H9 (cell line): ENCODE measurements around the gene STK38L. TPM values are rescaled to one million over a fixed set of nuclear protein-coding genes. Genes with fewer than 3 reads are reported as not detected.

ENCODE experiments used
- DNase-seq: peaks from one replicate; pipeline ENCODE4 v3.0.0-alpha.2; 2017
- H2AFZ ChIP-seq: one replicate; pipeline ENCODE4 v1.6.1; 2013; ENCODE audit warnings: mild to moderate bottlenecking, low read length, control low read depth, moderate library complexity
- H2AK5ac ChIP-seq: 2 replicates; pipeline ENCODE4 v1.6.1; 2013; ENCODE audit warnings: low read length, control low read depth, mixed read lengths; ENCODE audit not compliant: insufficient read length
- H2BK120ac ChIP-seq: one replicate; pipeline ENCODE4 v1.6.1; 2013; ENCODE audit warnings: low read depth, mild to moderate bottlenecking, low read length, control low read depth, inconsistent platforms; ENCODE audit not compliant: poor library complexity, severe bottlenecking
- H2BK12ac ChIP-seq: 2 replicates; pipeline ENCODE4 v1.6.1; 2013; ENCODE audit warnings: low read length, control low read depth, mixed read lengths, low read depth; ENCODE audit not compliant: insufficient read length
- H2BK15ac ChIP-seq: 2 replicates; pipeline ENCODE4 v1.6.1; 2013; ENCODE audit warnings: low read depth, low read length, control low read depth
- H2BK20ac ChIP-seq: one replicate; pipeline ENCODE4 v1.6.1; 2013; ENCODE audit warnings: low read depth, mild to moderate bottlenecking, low read length, control low read depth, inconsistent platforms; ENCODE audit not compliant: poor library complexity, severe bottlenecking
- H2BK5ac ChIP-seq: 2 replicates; pipeline ENCODE4 v1.6.1; 2013; ENCODE audit warnings: low read length, control low read depth, mixed read lengths; ENCODE audit not compliant: insufficient read length
- H3K14ac ChIP-seq: 2 replicates; pipeline ENCODE4 v1.6.1; 2013; ENCODE audit warnings: low read length, control low read depth; ENCODE audit not compliant: insufficient read depth
- H3K18ac ChIP-seq: 2 replicates; pipeline ENCODE4 v1.6.1; 2013; ENCODE audit warnings: low read depth, mild to moderate bottlenecking, mixed read lengths, low read length, control low read depth; ENCODE audit not compliant: insufficient read length
- H3K23ac ChIP-seq: 2 replicates; pipeline ENCODE4 v1.6.1; 2013; ENCODE audit warnings: low read length, control low read depth, mixed read lengths, low read depth; ENCODE audit not compliant: insufficient read length
- H3K23me2 ChIP-seq: 2 replicates; pipeline ENCODE4 v1.6.1; 2013; ENCODE audit warnings: low read depth, mild to moderate bottlenecking, mixed read lengths, low read length, control low read depth; ENCODE audit not compliant: insufficient read length, poor library complexity, severe bottlenecking
- H3K27ac ChIP-seq: 2 replicates; pipeline ENCODE4 v1.5.1; 2013; ENCODE audit warnings: low read length, control low read depth, mixed read lengths, low read depth; ENCODE audit not compliant: insufficient read length
- H3K27me3 ChIP-seq: 2 replicates; pipeline ENCODE4 v1.6.1; 2013; ENCODE audit warnings: low read length, control low read depth, inconsistent platforms; ENCODE audit not compliant: insufficient read depth
- H3K4ac ChIP-seq: 2 replicates; pipeline ENCODE4 v1.6.1; 2013; ENCODE audit warnings: low read depth, mild to moderate bottlenecking, control low read depth, inconsistent platforms, low read length, moderate library complexity
- H3K4me1 ChIP-seq: 2 replicates; pipeline ENCODE4 v1.6.1; 2013; ENCODE audit warnings: low read length, control low read depth, inconsistent platforms; ENCODE audit not compliant: insufficient read depth
- H3K4me2 ChIP-seq: 2 replicates; pipeline ENCODE4 v1.6.1; 2013; ENCODE audit warnings: low read length, control low read depth, mixed read lengths; ENCODE audit not compliant: insufficient read length, insufficient read depth
- H3K56ac ChIP-seq: 2 replicates; pipeline ENCODE4 v1.6.1; 2013; ENCODE audit warnings: low read depth, mild to moderate bottlenecking, mixed read lengths, low read length, control low read depth; ENCODE audit not compliant: insufficient read length
- H3K79me1 ChIP-seq: 2 replicates; pipeline ENCODE4 v1.6.1; 2013; ENCODE audit warnings: low read depth, mild to moderate bottlenecking, moderate library complexity, low read length, control low read depth, inconsistent platforms; ENCODE audit not compliant: insufficient read depth, poor library complexity, severe bottlenecking
- H3K79me2 ChIP-seq: 2 replicates; pipeline ENCODE4 v1.6.1; 2013; ENCODE audit warnings: low read length, control low read depth, inconsistent platforms; ENCODE audit not compliant: insufficient read depth
- H3K9ac ChIP-seq: 2 replicates; pipeline ENCODE4 v1.6.1; 2013; ENCODE audit warnings: low read length, control low read depth, mixed read lengths; ENCODE audit not compliant: insufficient read length; ENCODE audit errors: extremely low read depth
- H3K9me3 ChIP-seq: one replicate; pipeline ENCODE4 v1.6.1; 2013; ENCODE audit warnings: low read depth, low read length, inconsistent platforms; ENCODE audit not compliant: control insufficient read depth
- H3T11ph ChIP-seq: one replicate; pipeline ENCODE4 v1.6.1; 2013; ENCODE audit warnings: mild to moderate bottlenecking, low read length, control low read depth, inconsistent platforms
- H4K20me1 ChIP-seq: one replicate; pipeline ENCODE4 v1.6.1; 2013; ENCODE audit not compliant: control insufficient read depth, insufficient read length, insufficient read depth
- H4K5ac ChIP-seq: 2 replicates; pipeline ENCODE4 v1.6.1; 2013; ENCODE audit warnings: low read depth, mild to moderate bottlenecking, mixed read lengths, low read length, control low read depth; ENCODE audit not compliant: insufficient read length
- H4K8ac ChIP-seq: replicated peaks from 2 replicates; pipeline ENCODE4 v1.6.1; 2013; ENCODE audit warnings: low read length, control low read depth, mixed read lengths, low read depth; ENCODE audit not compliant: insufficient read length
- H4K91ac ChIP-seq: 2 replicates; pipeline ENCODE4 v1.6.1; 2013; ENCODE audit warnings: low read depth, mild to moderate bottlenecking, moderate library complexity, mixed read lengths, low read length, control low read depth; ENCODE audit not compliant: insufficient read length
- H3K27ac Mint-ChIP-seq, 3 experiments: 2 replicates in 2 of 3; 3 replicates in 1 of 3; pipeline ENCODE4 v1.8.0; 2020 to 2021; ENCODE audit warnings: mixed read lengths in 3 of 3, mild to moderate bottlenecking in 1 of 3, moderate library complexity in 1 of 3
- H3K27me3 Mint-ChIP-seq: 2 replicates; pipeline ENCODE4 v1.8.0; 2021; ENCODE audit warnings: low read depth, mild to moderate bottlenecking, moderate library complexity, mixed read lengths
- H3K36me3 Mint-ChIP-seq, 3 experiments: 2 replicates in 2 of 3; 3 replicates in 1 of 3; pipeline ENCODE4 v1.8.0; 2020 to 2021; ENCODE audit warnings: low read depth in 3 of 3, mixed read lengths in 3 of 3; ENCODE audit not compliant: insufficient read depth in 1 of 3
- H3K4me1 Mint-ChIP-seq, 2 experiments: 2 replicates each; pipeline ENCODE4 v1.8.0; 2020; ENCODE audit warnings: mixed read lengths in 2 of 2
- H3K4me3 Mint-ChIP-seq, 2 experiments: 2 replicates in 1 of 2; 3 replicates in 1 of 2; pipeline ENCODE4 v1.8.0; 2020 to 2021; ENCODE audit warnings: mild to moderate bottlenecking in 2 of 2, mixed read lengths in 2 of 2, moderate library complexity in 1 of 2
- H3K9me3 Mint-ChIP-seq, 2 experiments: 2 replicates in 1 of 2; 3 replicates in 1 of 2; pipeline ENCODE4 v1.8.0; 2020; ENCODE audit warnings: mild to moderate bottlenecking in 2 of 2, mixed read lengths in 2 of 2, moderate library complexity in 1 of 2
- WGBS: extraction: QIAGEN DNeasy Blood & Tissue Kit; methylation state at CpG from one replicate; pipeline ENCODE4 v1.1.7; 2013; ENCODE audit warnings: missing lambda C conversion rate, low lambda C conversion rate, mixed read lengths; ENCODE audit not compliant: insufficient read length; ENCODE audit errors: extremely low coverage; 5-methylcytosine and 5-hydroxymethylcytosine counted together
- total RNA-seq: library from RNA; stranded (reverse); gene quantifications from 2 replicates; pipeline ENCODE4 v1.2.1, GENCODE V29; 2021
- TF ChIP-seq, protein P1 (sequence below): fragments of 200-600 bp; sonication (generic); conservative IDR thresholded peaks from 3 replicates; pipeline ENCODE4 v1.8.0; 2021; ENCODE audit warnings: antibody characterized with exemption, mild to moderate bottlenecking

The STK38L gene
- total RNA-seq, 1 experiment from 2014 or later = 44.9 TPM

DNA sequence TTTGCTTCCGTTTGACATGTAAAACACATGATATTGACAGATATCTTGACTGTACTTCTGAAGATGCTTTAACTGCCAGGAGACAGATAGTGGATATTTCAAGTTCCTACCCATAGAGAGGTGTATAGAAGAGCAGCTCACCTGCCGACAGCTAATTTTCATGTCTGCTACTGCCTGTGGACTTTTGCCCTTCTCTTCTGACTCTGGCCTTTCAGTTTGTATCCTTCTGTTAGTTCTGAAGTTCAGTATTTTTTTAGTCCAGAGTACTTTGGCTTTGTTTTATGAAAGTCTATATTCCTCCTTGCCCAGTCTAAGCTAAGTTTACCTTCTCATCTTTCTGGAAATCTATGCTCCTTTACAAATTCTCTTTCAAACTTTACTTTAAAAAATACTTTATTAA is 30.8 kb upstream of the STK38L start:
- Histone ChIP-seq H2BK12ac (no peak overlapping the region), H2BK5ac (no peak overlapping the region), H3K9ac (no peak overlapping the region), H3K9me3 (no peaks in the 10 kb centered on the region), H3K56ac (no peak overlapping the region), H3K4me2 (no peak overlapping the region), H4K20me1 (no peaks in the 10 kb centered on the region), H3K79me1 (no peaks in the 10 kb centered on the region), H3K79me2 (no peaks in the 10 kb centered on the region), H4K91ac (no peak overlapping the region), H2AK5ac (no peak overlapping the region), H2BK120ac (no peak overlapping the region), H2AFZ (no peak overlapping the region), H3K27ac (no peak overlapping the region), H2BK15ac (no peak overlapping the region), H3K18ac (no peak overlapping the region), H4K5ac (no peak overlapping the region), H3K4me1 (no peaks in the 10 kb centered on the region), H3T11ph (no peak overlapping the region), H2BK20ac (no peak overlapping the region), H3K23me2 (no peaks in the 10 kb centered on the region), H3K23ac (no peak overlapping the region), H3K4ac (no peak overlapping the region), H3K27me3 (no peaks in the 10 kb centered on the region), H4K8ac (no peak overlapping the region), H3K14ac (no peak overlapping the region)
- Mint-ChIP-seq H3K27me3 (no peaks in the 10 kb centered on the region; the same call in 1 of the 2 replicates), H3K27ac (no peak overlapping the region), H3K9me3 (peaks cover 2 to 5% of the 10 kb centered on the region in 2 experiments; a peak in 3 of 5 replicates), H3K4me1 (no peaks in the 10 kb centered on the region), H3K36me3 (no peaks in the 10 kb centered on the region), H3K4me3 (no peak overlapping the region)
- no peak for DNase-seq
- no CpG with 5 or more reads among the region's 2 CpGs for WGBS
- TF ChIP-seq, protein P1, sequence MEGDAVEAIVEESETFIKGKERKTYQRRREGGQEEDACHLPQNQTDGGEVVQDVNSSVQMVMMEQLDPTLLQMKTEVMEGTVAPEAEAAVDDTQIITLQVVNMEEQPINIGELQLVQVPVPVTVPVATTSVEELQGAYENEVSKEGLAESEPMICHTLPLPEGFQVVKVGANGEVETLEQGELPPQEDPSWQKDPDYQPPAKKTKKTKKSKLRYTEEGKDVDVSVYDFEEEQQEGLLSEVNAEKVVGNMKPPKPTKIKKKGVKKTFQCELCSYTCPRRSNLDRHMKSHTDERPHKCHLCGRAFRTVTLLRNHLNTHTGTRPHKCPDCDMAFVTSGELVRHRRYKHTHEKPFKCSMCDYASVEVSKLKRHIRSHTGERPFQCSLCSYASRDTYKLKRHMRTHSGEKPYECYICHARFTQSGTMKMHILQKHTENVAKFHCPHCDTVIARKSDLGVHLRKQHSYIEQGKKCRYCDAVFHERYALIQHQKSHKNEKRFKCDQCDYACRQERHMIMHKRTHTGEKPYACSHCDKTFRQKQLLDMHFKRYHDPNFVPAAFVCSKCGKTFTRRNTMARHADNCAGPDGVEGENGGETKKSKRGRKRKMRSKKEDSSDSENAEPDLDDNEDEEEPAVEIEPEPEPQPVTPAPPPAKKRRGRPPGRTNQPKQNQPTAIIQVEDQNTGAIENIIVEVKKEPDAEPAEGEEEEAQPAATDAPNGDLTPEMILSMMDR = no peak
